ENCODE results near the gene MTG1. TPM values are rescaled to one million over a fixed set of nuclear protein-coding genes. Genes with fewer than 3 reads are reported as not detected.
"Not testable (repeated sequence)": the region's sequence is repeated elsewhere in the genome, so short reads cannot be mapped to it uniquely, and the experiment has no call there.

The MTG1 gene
- polyA plus RNA-seq, 3 donors = 13.0 to 45.8 (median 17.1) TPM

- intact Hi-C loops (cut with micrococcal nuclease) = no loop called here
- H3K36me3 Mint-ChIP-seq = peaks cover 67 to 88% of the 10 kb centered on the region in 2 donors
Observed at GRCh38 chr10:133366751-133367150, 27.2 kb upstream of the MTG1 start.

GRCh38 chr10:133367461-133367860 is 26.5 kb upstream of the MTG1 start:
- intact Hi-C loops (cut with micrococcal nuclease); H3K27ac ChIP-seq (ENCODE audit: low read depth in 1 of 2, low read length in 2 of 2); H3K27me3 ChIP-seq (ENCODE audit: control insufficient read depth in 2 of 2, insufficient read depth in 2 of 2, low read length in 2 of 2); H3K9ac ChIP-seq (ENCODE audit: insufficient read depth, low read length, poor library complexity, severe bottlenecking); H3K79me2 ChIP-seq (ENCODE audit: insufficient read depth, low read length); H3K4me3 Mint-ChIP-seq; H3K4me3 ChIP-seq (replicated peaks in 1 of 3; ENCODE audit: low read depth in 2 of 3, low read length in 3 of 3); H3K27ac Mint-ChIP-seq; H3K27me3 Mint-ChIP-seq (ENCODE audit: low read depth in 3 of 3); H3K9me3 Mint-ChIP-seq; DNase-seq; H4K20me1 ChIP-seq (ENCODE audit: insufficient read depth, low read length); H3K4me1 ChIP-seq (ENCODE audit: control insufficient read depth in 1 of 2, insufficient read depth in 2 of 2, low read length in 2 of 2); H3K9me3 ChIP-seq (replicated peaks in 1 of 2; ENCODE audit: control insufficient read depth in 1 of 2, insufficient read depth in 1 of 2, low read length in 2 of 2); H3K4me2 ChIP-seq (replicated peaks; ENCODE audit: extremely low read depth, low read length, poor library complexity, severe bottlenecking); H3K4me1 Mint-ChIP-seq; H2AFZ ChIP-seq (ENCODE audit: insufficient read depth, low read depth, low read length, poor library complexity, severe bottlenecking): not testable (repeated sequence)
- peaks cover 61 to 81% of the 10 kb centered on the region in 2 donors for H3K36me3 Mint-ChIP-seq
- no CpG with 5 or more reads among the region's 7 CpGs for WGBS (ENCODE audit: insufficient coverage)
- peaks cover 65 to 78% of the 10 kb centered on the region in 2 donors for H3K36me3 ChIP-seq (replicated peaks in 1 of 2; ENCODE audit: control insufficient read depth in 1 of 2, insufficient read depth in 2 of 2, low read length in 2 of 2)

More at GRCh38 chr10:133366751-133367150, 27.2 kb upstream of the MTG1 start:
- H3K9me3 Mint-ChIP-seq = no peaks in the 10 kb centered on the region
- Histone ChIP-seq H2AFZ (ENCODE audit: insufficient read depth, low read depth, low read length, poor library complexity, severe bottlenecking) (no peak overlapping the region), H3K9ac (ENCODE audit: insufficient read depth, low read length, poor library complexity, severe bottlenecking) (no peak overlapping the region), H3K9me3 (replicated peaks in 1 of 2; ENCODE audit: control insufficient read depth in 1 of 2, insufficient read depth in 1 of 2, low read length in 2 of 2) (no peaks in the 10 kb centered on the region), H4K20me1 (ENCODE audit: insufficient read depth, low read length) (no peaks in the 10 kb centered on the region), H3K36me3 (replicated peaks in 1 of 2; ENCODE audit: control insufficient read depth in 1 of 2, insufficient read depth in 2 of 2, low read length in 2 of 2) (peaks cover 73 to 85% of the 10 kb centered on the region in 2 donors), H3K4me2 (replicated peaks; ENCODE audit: extremely low read depth, low read length, poor library complexity, severe bottlenecking) (no peak overlapping the region), H3K27me3 (ENCODE audit: control insufficient read depth in 2 of 2, insufficient read depth in 2 of 2, low read length in 2 of 2) (no peaks in the 10 kb centered on the region), H3K4me3 (replicated peaks in 1 of 3; ENCODE audit: low read depth in 2 of 3, low read length in 3 of 3) (no peak overlapping the region), H3K4me1 (ENCODE audit: control insufficient read depth in 1 of 2, insufficient read depth in 2 of 2, low read length in 2 of 2) (no peaks in the 10 kb centered on the region), H3K79me2 (ENCODE audit: insufficient read depth, low read length) (no peaks in the 10 kb centered on the region), H3K27ac (ENCODE audit: low read depth in 1 of 2, low read length in 2 of 2) (no peak overlapping the region)
- H3K4me3 Mint-ChIP-seq = no peak overlapping the region
- TF ChIP-seq CTCF (IDR thresholded peaks at IDR 0.05) = no peak
- H3K4me1 Mint-ChIP-seq = no peaks in the 10 kb centered on the region
- no peak for DNase-seq
- H3K27me3 Mint-ChIP-seq (ENCODE audit: low read depth in 3 of 3) = peaks cover 0 to 2% (median 2%) of the 10 kb centered on the region in 3 donors
- H3K27ac Mint-ChIP-seq = no peak overlapping the region
- 97% methylated on average over 13 of the region's 13 CpGs for WGBS (ENCODE audit: insufficient coverage)

Data from CD14-positive monocyte (primary cell).